ENCODE measurements around the gene SNUPN.
"Not testable (repeated sequence)": the region's sequence is repeated elsewhere in the genome, so short reads cannot be mapped to it uniquely, and the experiment has no call there.

The SNUPN gene

GRCh38 chr15:75637245-75638009, 11.9 kb upstream of the SNUPN start:
- no peak for DNase-seq (ENCODE audit: low read depth)

GRCh38 chr15:75636026-75636425, 10.5 kb upstream of the SNUPN start:
- DNase-seq (ENCODE audit: low read depth): no peak

- not testable (repeated sequence) for DNase-seq (ENCODE audit: low read depth)
Measured at GRCh38 chr15:75633922-75634321, 8.4 kb upstream of the SNUPN start.

GRCh38 chr15:75631935-75632334, 6.4 kb upstream of the SNUPN start:
- DNase-seq (ENCODE audit: low read depth): no peak

GRCh38 chr15:75622505-75622904, 3.0 kb downstream of the SNUPN start:
- DNase-seq (ENCODE audit: low read depth): no peak

GRCh38 chr15:75620841-75621391, 4.6 kb downstream of the SNUPN start:
- DNase-seq (ENCODE audit: low read depth): no peak

GRCh38 chr15:75620058-75620820, 5.3 kb downstream of the SNUPN start:
- no peak for DNase-seq (ENCODE audit: low read depth)

- DNase-seq (ENCODE audit: low read depth): no peak
Measured at GRCh38 chr15:75616766-75617165, 8.8 kb downstream of the SNUPN start.

GRCh38 chr15:75606711-75607699, 18.5 kb downstream of the SNUPN start:
- DNase-seq (ENCODE audit: low read depth): no peak

- DNase-seq (ENCODE audit: low read depth): no peak
Measured at GRCh38 chr15:75606026-75606425, 19.5 kb downstream of the SNUPN start.

GRCh38 chr15:75599401-75599800, 26.1 kb downstream of the SNUPN start:
- no peak for DNase-seq (ENCODE audit: low read depth)

GRCh38 chr15:75598361-75598760, 27.2 kb downstream of the SNUPN start:
- DNase-seq (ENCODE audit: low read depth): no peak

GRCh38 chr15:75597667-75598341, 27.7 kb downstream of the SNUPN start:
- no peak for DNase-seq (ENCODE audit: low read depth)

- no peak for DNase-seq (ENCODE audit: low read depth)
Measured at GRCh38 chr15:75596703-75597345, 28.7 kb downstream of the SNUPN start.

GRCh38 chr15:75594276-75594675, 31.2 kb downstream of the SNUPN start:
- DNase-seq (ENCODE audit: low read depth): no peak

GRCh38 chr15:75591655-75592364, 33.7 kb downstream of the SNUPN start:
- no peak for DNase-seq (ENCODE audit: low read depth)

- DNase-seq (ENCODE audit: low read depth): no peak
Measured at GRCh38 chr15:75590239-75590638, 35.3 kb downstream of the SNUPN start.

- DNase-seq (ENCODE audit: low read depth): no peak
Measured at GRCh38 chr15:75589071-75589470, 36.5 kb downstream of the SNUPN start.

GRCh38 chr15:75586422-75586821, 39.1 kb downstream of the SNUPN start:
- not testable (repeated sequence) for DNase-seq (ENCODE audit: low read depth)

GRCh38 chr15:75584121-75584520, 41.4 kb downstream of the SNUPN start:
- no peak for DNase-seq (ENCODE audit: low read depth)
